Measurements from ENCODE around the gene PPIB.

Gene PPIB

DNA sequence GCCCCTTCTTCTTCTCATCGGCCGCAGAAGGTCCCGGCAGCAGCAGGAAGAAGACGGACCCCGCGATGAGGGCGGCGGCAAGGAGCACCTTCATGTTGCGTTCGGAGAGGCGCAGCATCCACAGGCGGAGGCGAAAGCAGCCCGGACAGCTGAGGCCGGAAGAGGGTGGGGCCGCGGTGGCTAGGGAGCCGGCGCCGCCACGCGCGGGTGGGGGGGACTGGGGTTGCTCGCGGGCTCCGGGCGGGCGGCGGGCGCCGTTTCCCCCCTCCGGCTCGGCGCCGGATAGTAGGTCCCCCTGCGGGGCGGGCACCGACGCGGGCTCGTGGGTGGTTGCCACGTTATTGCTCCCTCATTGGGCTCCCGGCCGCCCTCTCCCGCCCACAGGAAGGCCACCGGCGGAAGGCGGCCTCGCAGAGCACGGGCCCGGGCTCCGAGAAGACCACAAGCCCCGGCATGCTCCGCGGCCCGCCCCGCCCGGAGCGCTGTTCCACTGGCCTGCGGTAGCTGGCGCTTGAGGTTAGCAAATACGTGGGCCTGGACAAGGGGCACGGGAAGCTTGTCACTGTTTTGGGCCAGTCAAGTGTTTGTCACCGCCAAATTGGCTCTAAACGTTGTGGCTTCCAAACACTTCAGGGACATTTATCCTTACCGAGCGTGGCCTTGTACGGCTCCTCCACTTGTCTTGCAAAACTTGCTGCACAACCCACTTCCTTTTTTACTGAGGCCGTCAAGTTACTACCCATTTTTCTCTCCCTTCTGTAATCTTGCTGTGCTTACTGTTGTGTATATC lies at the start of gene PPIB:
Gene PPIB, minus strand, starts transcription at position 154 of the 790 bp plus-strand sequence. Its CDS starts 36 bp downstream, at position 118.
- DNase-seq (ENCODE audit: low read depth): peak; percentile 96

DNA sequence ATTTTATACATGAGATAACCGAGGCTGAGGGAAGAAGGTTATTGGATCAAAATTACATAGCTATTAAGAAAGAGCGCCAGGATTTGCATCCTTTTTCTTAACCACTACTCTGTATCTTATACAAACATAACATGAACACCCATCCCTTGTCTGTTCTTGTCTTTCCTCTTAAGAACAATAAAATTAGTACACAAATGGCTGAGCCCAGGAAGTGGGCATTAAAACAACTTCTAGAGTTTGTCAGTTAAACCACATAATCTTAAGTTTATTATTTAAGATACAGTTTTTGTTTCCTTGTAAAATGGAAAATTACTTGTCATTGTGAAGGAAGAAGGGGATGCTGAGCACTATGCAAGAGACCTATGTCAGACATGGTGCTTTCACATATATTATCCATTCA lies 48.9 kb upstream of the PPIB start:
- no peak for DNase-seq (ENCODE audit: low read depth)

DNA sequence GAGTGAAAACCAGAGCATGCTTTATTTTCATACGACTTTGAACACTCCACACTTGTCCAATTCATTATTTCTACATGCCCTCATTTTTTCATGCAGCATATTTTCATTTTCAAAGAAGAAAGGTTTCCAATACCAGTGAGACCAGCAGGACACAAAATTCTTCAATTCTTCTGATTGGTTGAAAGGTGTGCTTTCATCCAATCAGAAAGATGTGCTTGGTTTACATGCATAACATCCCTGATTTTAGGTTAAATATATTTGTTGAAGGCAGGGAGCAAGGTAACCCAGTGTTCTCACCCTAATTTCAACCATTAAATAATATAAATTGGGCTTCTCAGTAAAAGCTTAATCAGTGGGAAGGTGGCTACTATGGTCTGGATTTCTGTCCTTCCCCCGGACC lies 47.5 kb upstream of the PPIB start:
- no peak for DNase-seq (ENCODE audit: low read depth)

DNA sequence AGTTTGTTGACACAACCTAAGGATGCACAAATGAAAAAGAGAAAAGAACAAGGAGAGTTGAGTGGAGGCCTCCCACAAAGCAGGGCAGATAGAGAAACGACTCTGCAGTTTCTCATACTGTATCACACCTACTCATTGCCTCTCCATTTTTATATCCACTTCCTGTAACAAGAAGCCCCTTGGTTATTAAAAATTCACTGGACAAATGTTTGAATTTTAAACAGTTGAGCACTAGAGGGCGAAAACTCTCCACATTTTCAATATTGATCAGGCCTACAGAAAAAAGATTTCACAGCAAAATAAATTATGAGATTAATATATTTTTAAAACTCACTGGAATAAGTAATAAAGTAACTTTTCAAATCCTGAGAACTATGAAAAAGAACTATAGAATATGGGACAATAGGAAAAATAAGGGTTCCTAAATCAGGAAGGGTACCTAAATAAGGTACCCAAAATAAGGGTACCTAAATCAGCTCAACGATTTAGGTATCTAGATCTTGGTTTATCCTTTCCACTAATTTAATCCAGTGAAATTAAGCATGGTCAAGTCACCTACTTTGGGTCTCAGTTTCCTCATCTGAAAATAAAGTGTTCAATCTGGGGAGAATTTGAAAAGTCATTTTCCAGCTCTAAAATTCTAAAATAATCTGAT lies 47.0 kb upstream of the PPIB start:
- peak; percentile 55 for DNase-seq (ENCODE audit: low read depth)

DNA sequence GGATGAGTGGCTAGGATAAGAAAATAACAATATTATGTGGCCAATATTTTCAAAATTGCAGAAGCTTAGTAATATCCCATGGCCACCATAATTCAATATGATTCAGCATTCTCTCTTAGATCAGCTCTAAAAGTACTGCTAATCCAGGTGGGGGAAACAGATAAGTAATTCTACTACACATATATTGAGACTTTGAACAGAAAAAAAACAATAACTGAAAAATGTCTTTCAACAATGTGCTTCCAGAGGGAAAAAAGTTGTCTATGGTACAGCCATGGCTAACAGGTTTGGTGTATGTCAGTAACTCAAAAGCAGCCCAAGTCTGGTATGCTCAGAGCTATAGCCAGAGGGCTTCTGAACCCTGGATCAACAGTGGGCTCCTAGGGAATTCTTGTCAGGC lies 42.4 kb upstream of the PPIB start:
- peak; percentile 21 for DNase-seq (ENCODE audit: low read depth)

DNA sequence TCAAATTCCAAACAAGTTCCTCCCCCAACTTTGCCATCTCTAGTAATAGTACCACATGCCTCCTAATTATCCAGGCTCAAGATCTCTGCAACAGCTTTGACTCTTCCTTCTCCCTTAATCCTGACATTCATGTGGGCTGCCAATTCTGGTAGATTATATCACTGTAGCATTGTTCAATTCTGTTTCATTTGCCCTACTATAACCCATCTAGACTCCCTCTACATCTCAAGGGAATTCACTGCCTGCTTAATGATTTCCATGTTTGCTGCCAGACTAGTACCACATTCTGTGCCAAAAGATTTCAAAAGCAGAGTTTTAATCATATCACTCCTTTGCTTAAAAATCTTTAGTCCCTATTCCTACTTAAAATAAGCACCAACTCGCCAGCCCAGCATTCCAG lies 34.6 kb upstream of the PPIB start:
- no peak for DNase-seq (ENCODE audit: low read depth)

DNA sequence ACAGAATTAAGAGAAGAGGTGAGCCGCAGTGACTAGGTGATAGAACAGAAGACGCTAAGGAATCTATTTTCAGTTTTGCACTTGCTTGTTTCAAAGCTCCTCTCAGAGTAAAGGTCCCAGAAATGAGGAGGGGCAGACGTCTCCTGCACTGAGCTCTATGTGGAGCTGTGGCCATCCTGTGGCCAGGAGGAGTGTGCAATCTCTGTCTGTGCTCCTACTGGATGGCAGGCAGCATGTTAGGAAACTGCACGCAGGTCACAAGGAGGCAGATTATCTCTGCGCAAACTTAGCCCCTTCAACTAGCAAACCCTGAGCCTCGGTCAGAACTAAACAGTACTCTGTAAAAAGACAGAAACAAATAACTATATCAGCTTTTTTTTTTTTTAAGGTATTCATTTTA lies 31.1 kb upstream of the PPIB start:
- DNase-seq (ENCODE audit: low read depth): no peak

DNA sequence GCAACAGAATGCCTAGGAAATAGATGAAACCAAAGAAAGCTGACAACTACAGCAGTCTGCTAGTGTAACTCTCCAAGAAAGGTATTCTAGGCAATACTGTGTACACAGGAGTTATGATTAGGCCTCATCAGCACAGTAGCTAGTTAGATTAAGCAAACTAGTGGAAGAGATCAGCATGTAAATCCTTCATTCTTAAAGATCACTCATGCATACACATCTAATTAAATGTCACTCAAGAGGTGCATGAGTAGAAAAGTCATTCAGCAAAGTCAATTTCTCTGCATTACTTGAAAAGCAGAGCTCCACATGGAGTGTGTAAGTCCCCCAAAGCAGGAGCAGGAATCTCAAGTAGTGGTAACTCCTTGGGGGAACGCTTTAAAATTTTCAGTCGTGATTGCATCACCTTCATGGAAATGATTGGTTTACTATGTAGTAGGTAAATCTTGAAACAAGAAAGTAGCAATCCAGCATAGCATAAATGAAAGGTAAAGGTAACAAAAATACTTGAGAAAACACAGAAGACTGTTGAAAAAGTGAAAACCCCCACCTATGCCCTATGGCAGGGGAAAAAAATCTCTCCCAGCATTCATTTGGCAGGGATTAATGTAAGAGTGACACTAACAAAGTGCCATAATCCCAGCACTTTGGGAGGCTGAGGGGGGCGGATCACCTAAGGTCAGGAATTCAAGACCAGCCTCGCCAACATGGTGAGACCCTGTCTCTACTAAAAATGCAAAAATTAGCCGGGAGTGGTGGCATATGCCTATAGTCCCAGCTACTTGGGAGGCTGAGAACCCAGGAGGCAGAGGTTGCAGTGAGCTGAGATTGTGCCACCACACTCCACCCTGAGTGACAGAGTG lies 29.4 kb upstream of the PPIB start:
- no peak for DNase-seq (ENCODE audit: low read depth)

DNA sequence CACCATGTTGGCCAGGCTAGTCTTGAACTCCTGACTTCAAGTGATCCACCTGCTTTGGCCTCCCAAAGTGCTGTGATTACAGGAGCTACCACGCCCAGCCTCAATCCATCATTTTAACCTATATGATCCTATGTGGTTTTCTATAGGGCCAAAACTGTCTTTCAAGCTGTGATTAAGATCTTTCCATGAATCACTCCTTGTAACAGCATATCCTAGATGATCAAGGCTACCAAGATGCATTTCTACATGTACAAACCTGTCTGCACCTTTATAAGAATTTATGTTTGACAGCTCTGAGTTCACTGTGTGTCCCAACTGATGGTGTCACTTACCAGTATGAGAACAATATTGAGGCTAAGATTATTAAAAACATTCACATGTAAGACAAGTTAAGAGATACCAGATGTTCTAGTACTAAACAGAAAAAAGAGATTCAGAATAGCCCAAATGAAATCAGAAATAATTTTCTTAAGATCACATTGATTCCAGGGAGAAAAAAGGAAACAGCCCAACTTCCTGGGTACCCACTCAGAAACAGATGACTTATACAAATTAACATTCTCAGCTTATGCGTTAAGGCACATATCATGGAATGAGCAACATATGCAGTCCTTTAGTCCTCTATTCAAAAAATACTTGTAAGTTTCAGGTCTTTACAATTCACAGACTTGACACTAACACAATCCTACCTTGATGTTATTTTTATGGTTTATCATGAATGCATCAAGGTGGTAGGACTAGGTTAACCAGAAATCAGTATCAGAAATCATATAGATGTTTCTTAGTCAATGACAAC lies 24.8 kb upstream of the PPIB start:
- no peak for DNase-seq (ENCODE audit: low read depth)

DNA sequence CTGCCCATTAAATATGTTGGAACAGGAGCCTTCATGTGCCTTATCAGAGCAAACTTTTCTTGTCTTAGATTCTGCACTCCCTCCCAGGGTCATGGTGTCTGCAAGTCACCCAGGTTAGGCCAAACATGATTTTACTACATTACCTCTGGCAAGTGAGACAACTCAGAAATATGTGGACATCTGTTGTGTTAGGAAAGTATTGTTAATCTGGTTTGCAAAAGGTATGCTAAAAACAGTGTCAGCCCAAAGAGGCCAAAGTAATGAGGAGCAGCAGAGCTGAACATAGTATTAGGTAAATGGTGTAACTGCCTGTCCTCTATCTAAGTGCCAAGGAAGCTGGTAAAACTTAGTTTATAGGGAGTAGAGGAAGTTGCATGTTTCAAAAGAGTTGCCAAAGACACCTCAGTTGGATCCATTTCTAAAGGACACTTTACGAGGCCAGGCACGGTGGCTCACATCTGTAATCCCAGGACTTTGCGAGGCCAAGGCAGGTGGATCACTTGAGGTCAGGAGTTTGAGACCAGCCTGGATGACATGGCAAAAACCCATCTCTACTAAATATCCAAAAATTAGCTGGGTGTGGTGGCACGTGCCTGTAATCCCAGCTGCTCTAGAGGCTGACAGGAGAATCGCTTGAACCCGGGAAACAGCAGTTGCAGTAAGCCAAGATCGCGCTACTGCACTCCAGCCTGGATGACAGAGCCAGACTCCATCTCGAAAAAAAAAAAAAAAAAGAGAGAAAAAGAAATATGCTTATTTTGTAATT lies 22.5 kb upstream of the PPIB start:
- no peak for DNase-seq (ENCODE audit: low read depth)

DNA sequence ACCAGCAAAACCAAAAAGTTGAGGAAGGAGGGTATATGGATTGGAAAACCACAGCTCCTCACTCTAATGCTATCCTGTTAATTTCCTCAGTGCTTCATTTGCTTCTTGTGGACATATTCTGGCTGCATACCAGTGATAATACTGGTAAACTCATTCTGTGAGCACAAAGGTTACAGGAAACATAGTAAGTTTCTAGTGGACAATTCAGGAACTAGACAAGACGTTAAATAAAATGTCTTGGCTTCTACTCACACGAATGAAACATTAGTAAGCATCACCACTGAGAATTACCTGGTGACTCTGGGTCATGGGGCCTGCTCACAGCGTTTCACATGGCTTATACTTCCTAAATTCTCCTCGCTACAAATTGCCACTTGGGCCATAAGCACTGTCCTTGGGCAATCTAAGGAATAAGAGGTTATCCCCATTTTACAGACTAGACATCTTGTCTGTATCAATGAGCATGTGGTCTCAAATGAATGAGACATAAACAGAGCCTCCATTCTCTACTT lies 20.1 kb upstream of the PPIB start:
- no peak for DNase-seq (ENCODE audit: low read depth)

DNA sequence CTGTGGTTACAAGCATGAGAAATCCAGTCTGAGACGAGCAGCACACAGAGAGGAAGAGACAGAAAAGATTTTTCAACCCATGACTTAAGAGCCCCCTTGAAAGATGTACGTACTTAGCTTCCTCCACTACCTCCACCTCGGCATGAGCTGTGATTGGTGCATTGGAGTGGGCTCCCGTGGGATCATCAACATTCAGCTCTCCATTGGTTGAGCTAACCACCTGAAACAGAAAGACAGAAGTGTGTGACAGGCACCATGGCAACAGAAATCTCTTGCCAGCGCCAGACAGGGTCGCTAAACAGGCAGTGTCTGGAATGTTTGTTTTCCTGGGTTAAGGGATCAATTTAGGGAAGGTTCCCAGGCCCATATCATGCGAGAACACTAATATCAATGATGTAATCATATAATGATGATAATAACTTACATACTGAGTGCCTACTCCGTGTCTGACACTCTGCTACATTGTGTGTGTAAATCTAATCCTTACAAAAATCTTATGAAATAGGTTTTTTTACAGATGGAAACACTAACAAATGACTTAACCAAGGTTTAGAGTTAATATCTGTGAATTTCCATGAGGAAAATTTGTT lies 17.5 kb upstream of the PPIB start:
- no peak for DNase-seq (ENCODE audit: low read depth)

DNA sequence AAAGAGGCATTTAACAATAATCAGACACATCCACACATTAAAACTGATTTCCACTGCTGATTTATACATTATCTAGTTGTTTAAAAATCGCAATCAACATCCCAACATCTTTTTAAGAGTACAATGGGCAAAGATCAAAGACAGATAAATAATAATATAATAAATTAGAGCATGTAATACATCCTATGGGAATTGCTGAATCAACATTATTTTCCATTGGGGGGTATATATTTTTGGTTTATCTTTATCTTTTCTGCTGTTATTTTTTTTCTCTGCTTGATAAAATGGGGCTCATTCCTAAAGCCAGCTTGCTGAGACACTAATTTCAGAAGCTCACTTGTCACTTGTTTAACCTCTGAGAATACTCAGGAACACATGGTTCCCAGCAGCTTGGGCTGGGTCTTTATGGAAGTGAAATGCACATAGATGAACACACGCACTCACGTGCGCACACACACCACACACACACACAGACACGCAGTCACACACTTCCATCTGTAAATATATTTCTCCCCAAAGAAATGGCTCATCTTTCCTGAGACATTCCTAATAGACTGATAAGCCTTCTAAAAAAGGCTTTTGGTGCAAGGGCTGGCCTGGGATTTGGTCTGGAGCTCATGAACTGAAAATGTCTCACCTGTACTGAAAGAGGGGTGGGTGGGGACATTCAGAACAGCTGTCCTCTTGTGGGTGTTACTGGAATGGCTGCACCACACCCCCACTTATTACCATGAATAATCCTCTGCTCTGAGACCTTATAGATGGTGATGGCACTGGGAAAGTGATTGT lies 3.5 kb upstream of the PPIB start:
- no peak for DNase-seq (ENCODE audit: low read depth)

DNA sequence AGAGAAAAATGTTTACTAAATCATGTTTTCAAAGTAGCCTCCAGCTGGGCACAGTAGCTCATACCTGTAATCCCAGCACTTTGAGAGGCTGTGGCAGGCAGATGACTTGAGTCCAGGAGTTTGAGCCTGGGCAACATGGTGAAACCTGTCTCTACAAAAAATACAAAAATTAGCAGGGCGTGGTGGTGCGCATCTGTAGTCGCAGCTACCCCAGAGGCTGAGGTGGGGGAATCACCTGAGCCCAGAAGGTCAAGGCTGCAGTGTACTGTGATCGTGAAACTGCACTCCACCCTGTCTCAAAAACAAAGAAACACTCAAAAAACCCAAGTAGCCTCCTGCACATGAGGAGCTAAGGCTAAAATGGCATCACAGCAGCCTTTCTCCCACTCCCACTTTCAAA lies 1.6 kb upstream of the PPIB start:
- no peak for DNase-seq (ENCODE audit: low read depth)

DNA sequence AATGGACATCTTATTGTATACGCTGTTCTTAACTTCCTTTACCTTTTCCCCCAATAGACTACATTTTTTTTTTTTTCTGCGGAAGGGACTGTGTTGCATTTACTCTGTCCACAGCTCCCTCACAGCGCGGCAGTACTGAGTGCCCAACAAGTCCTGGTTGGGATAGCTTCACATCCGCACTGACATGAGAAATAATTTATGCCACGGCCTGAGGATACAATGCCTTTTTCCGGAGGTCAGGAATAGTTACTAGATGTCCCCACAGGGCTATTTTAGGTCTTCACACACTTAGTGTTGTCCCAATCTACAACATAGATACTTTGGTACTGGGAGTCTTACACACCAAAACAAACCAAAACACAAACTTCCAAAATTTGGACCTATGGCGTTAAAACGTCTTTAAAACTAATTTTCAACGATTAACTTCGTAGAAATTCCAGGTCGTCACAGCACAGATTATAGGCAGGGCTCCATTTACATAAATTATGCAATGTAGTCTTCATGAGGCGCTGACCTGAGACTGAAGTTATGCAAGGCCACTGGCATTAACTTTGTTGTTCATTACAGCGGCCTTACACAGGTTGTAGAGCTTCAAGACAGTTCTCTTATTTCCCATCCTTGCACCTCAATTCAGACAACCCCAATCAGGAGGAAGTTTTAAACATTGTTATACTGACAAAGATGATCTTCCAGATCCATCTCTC lies 989 bp upstream of the PPIB start:
- peak; percentile 77 for DNase-seq (ENCODE audit: low read depth)

DNA sequence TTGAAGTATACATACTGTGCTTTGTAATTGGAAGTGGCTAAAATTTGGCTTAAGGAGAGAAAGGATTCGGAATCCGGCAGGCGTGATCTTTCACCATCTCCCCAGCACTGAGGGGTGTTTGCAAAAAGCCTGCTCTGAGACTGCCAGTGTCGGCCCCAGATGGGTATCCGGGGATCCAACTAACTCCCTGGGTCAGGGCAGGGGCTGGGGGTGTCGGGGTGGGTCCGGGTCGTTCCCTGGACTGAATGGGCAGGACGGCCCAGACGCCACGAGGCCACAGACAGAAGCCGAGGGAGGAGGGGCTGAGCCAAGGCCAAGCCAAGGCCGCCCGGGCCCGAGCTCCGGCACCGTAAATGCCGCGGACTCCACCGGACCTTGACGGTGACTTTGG lies 349 bp downstream of the PPIB start:
- DNase-seq (ENCODE audit: low read depth): peak; percentile 30

DNA sequence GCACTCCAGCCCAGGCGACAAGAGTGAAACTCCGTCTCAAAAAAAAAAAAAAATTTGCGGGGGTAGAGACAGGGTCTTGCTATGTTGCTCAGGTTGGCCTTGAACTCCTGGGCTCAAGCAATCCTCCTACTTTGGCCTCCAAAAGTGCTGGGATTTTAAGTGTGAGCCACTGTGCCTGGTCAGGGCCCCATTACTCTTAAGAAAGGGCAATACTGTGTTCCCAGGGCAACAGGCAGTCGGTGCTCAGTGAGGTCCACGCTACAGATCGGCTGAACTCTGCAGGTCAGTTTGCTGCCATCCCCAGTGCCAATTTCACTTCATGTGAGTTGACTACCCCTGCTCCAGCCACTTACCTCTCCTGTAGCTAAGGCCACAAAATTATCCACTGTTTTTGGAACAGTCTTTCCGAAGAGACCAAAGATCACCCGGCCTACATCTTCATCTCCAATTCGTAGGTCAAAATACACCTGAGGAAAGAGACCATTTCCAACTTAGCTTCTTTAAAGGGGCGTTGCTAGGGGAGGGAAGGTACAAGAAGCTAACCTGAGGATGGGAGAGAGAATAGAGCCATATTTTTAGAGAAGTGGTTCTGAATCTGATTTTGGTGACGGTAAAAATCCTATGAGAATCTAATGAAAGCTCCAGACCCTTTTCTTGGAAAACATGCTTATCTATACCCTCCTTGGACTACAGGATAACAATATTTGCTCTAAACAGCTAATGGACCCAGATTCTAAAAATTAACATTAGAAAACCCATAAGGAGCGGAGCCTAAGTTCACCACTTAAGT lies 939 bp downstream of the PPIB start:
- DNase-seq (ENCODE audit: low read depth): no peak

Measured in amniotic epithelial cell (primary cell).